H9 (cell line): ENCODE results near the gene GPR161. TPM values are rescaled to one million over a fixed set of nuclear protein-coding genes. Genes with fewer than 3 reads are reported as not detected.

Experiments used
- DNase-seq: peaks from one replicate; pipeline ENCODE4 v3.0.0-alpha.2; 2017
- H2AFZ ChIP-seq: one replicate; pipeline ENCODE4 v1.6.1; 2013; ENCODE audit warnings: mild to moderate bottlenecking, low read length, control low read depth, moderate library complexity
- H2AK5ac ChIP-seq: 2 replicates; pipeline ENCODE4 v1.6.1; 2013; ENCODE audit warnings: low read length, control low read depth, mixed read lengths; ENCODE audit not compliant: insufficient read length
- H2BK120ac ChIP-seq: one replicate; pipeline ENCODE4 v1.6.1; 2013; ENCODE audit warnings: low read depth, mild to moderate bottlenecking, low read length, control low read depth, inconsistent platforms; ENCODE audit not compliant: poor library complexity, severe bottlenecking
- H2BK12ac ChIP-seq: 2 replicates; pipeline ENCODE4 v1.6.1; 2013; ENCODE audit warnings: low read length, control low read depth, mixed read lengths, low read depth; ENCODE audit not compliant: insufficient read length
- H2BK15ac ChIP-seq: 2 replicates; pipeline ENCODE4 v1.6.1; 2013; ENCODE audit warnings: low read depth, low read length, control low read depth
- H2BK20ac ChIP-seq: one replicate; pipeline ENCODE4 v1.6.1; 2013; ENCODE audit warnings: low read depth, mild to moderate bottlenecking, low read length, control low read depth, inconsistent platforms; ENCODE audit not compliant: poor library complexity, severe bottlenecking
- H2BK5ac ChIP-seq: 2 replicates; pipeline ENCODE4 v1.6.1; 2013; ENCODE audit warnings: low read length, control low read depth, mixed read lengths; ENCODE audit not compliant: insufficient read length
- H3K14ac ChIP-seq: 2 replicates; pipeline ENCODE4 v1.6.1; 2013; ENCODE audit warnings: low read length, control low read depth; ENCODE audit not compliant: insufficient read depth
- H3K18ac ChIP-seq: 2 replicates; pipeline ENCODE4 v1.6.1; 2013; ENCODE audit warnings: low read depth, mild to moderate bottlenecking, mixed read lengths, low read length, control low read depth; ENCODE audit not compliant: insufficient read length
- H3K23ac ChIP-seq: 2 replicates; pipeline ENCODE4 v1.6.1; 2013; ENCODE audit warnings: low read length, control low read depth, mixed read lengths, low read depth; ENCODE audit not compliant: insufficient read length
- H3K23me2 ChIP-seq: 2 replicates; pipeline ENCODE4 v1.6.1; 2013; ENCODE audit warnings: low read depth, mild to moderate bottlenecking, mixed read lengths, low read length, control low read depth; ENCODE audit not compliant: insufficient read length, poor library complexity, severe bottlenecking
- H3K27ac ChIP-seq: 2 replicates; pipeline ENCODE4 v1.5.1; 2013; ENCODE audit warnings: low read length, control low read depth, mixed read lengths, low read depth; ENCODE audit not compliant: insufficient read length
- H3K27me3 ChIP-seq: 2 replicates; pipeline ENCODE4 v1.6.1; 2013; ENCODE audit warnings: low read length, control low read depth, inconsistent platforms; ENCODE audit not compliant: insufficient read depth
- H3K4ac ChIP-seq: 2 replicates; pipeline ENCODE4 v1.6.1; 2013; ENCODE audit warnings: low read depth, mild to moderate bottlenecking, control low read depth, inconsistent platforms, low read length, moderate library complexity
- H3K4me1 ChIP-seq: 2 replicates; pipeline ENCODE4 v1.6.1; 2013; ENCODE audit warnings: low read length, control low read depth, inconsistent platforms; ENCODE audit not compliant: insufficient read depth
- H3K4me2 ChIP-seq: 2 replicates; pipeline ENCODE4 v1.6.1; 2013; ENCODE audit warnings: low read length, control low read depth, mixed read lengths; ENCODE audit not compliant: insufficient read length, insufficient read depth
- H3K56ac ChIP-seq: 2 replicates; pipeline ENCODE4 v1.6.1; 2013; ENCODE audit warnings: low read depth, mild to moderate bottlenecking, mixed read lengths, low read length, control low read depth; ENCODE audit not compliant: insufficient read length
- H3K79me1 ChIP-seq: 2 replicates; pipeline ENCODE4 v1.6.1; 2013; ENCODE audit warnings: low read depth, mild to moderate bottlenecking, moderate library complexity, low read length, control low read depth, inconsistent platforms; ENCODE audit not compliant: insufficient read depth, poor library complexity, severe bottlenecking
- H3K79me2 ChIP-seq: 2 replicates; pipeline ENCODE4 v1.6.1; 2013; ENCODE audit warnings: low read length, control low read depth, inconsistent platforms; ENCODE audit not compliant: insufficient read depth
- H3K9ac ChIP-seq: 2 replicates; pipeline ENCODE4 v1.6.1; 2013; ENCODE audit warnings: low read length, control low read depth, mixed read lengths; ENCODE audit not compliant: insufficient read length; ENCODE audit errors: extremely low read depth
- H3K9me3 ChIP-seq: one replicate; pipeline ENCODE4 v1.6.1; 2013; ENCODE audit warnings: low read depth, low read length, inconsistent platforms; ENCODE audit not compliant: control insufficient read depth
- H3T11ph ChIP-seq: one replicate; pipeline ENCODE4 v1.6.1; 2013; ENCODE audit warnings: mild to moderate bottlenecking, low read length, control low read depth, inconsistent platforms
- H4K20me1 ChIP-seq: one replicate; pipeline ENCODE4 v1.6.1; 2013; ENCODE audit not compliant: control insufficient read depth, insufficient read length, insufficient read depth
- H4K5ac ChIP-seq: 2 replicates; pipeline ENCODE4 v1.6.1; 2013; ENCODE audit warnings: low read depth, mild to moderate bottlenecking, mixed read lengths, low read length, control low read depth; ENCODE audit not compliant: insufficient read length
- H4K8ac ChIP-seq: replicated peaks from 2 replicates; pipeline ENCODE4 v1.6.1; 2013; ENCODE audit warnings: low read length, control low read depth, mixed read lengths, low read depth; ENCODE audit not compliant: insufficient read length
- H4K91ac ChIP-seq: 2 replicates; pipeline ENCODE4 v1.6.1; 2013; ENCODE audit warnings: low read depth, mild to moderate bottlenecking, moderate library complexity, mixed read lengths, low read length, control low read depth; ENCODE audit not compliant: insufficient read length
- H3K27ac Mint-ChIP-seq, 3 experiments: 2 replicates in 2 of 3; 3 replicates in 1 of 3; pipeline ENCODE4 v1.8.0; 2020 to 2021; ENCODE audit warnings: mixed read lengths in 3 of 3, mild to moderate bottlenecking in 1 of 3, moderate library complexity in 1 of 3
- H3K27me3 Mint-ChIP-seq: 2 replicates; pipeline ENCODE4 v1.8.0; 2021; ENCODE audit warnings: low read depth, mild to moderate bottlenecking, moderate library complexity, mixed read lengths
- H3K36me3 Mint-ChIP-seq, 3 experiments: 2 replicates in 2 of 3; 3 replicates in 1 of 3; pipeline ENCODE4 v1.8.0; 2020 to 2021; ENCODE audit warnings: low read depth in 3 of 3, mixed read lengths in 3 of 3; ENCODE audit not compliant: insufficient read depth in 1 of 3
- H3K4me1 Mint-ChIP-seq, 2 experiments: 2 replicates each; pipeline ENCODE4 v1.8.0; 2020; ENCODE audit warnings: mixed read lengths in 2 of 2
- H3K4me3 Mint-ChIP-seq, 2 experiments: 2 replicates in 1 of 2; 3 replicates in 1 of 2; pipeline ENCODE4 v1.8.0; 2020 to 2021; ENCODE audit warnings: mild to moderate bottlenecking in 2 of 2, mixed read lengths in 2 of 2, moderate library complexity in 1 of 2
- H3K9me3 Mint-ChIP-seq, 2 experiments: 2 replicates in 1 of 2; 3 replicates in 1 of 2; pipeline ENCODE4 v1.8.0; 2020; ENCODE audit warnings: mild to moderate bottlenecking in 2 of 2, mixed read lengths in 2 of 2, moderate library complexity in 1 of 2
- WGBS: extraction: QIAGEN DNeasy Blood & Tissue Kit; methylation state at CpG from one replicate; pipeline ENCODE4 v1.1.7; 2013; ENCODE audit warnings: missing lambda C conversion rate, low lambda C conversion rate, mixed read lengths; ENCODE audit not compliant: insufficient read length; ENCODE audit errors: extremely low coverage; 5-methylcytosine and 5-hydroxymethylcytosine counted together
- total RNA-seq: library from RNA; stranded (reverse); gene quantifications from 2 replicates; pipeline ENCODE4 v1.2.1, GENCODE V29; 2021
- TF ChIP-seq, protein P1 (sequence below): fragments of 200-600 bp; sonication (generic); conservative IDR thresholded peaks from 3 replicates; pipeline ENCODE4 v1.8.0; 2021; ENCODE audit warnings: antibody characterized with exemption, mild to moderate bottlenecking

The GPR161 gene
- total RNA-seq, 1 experiment from 2014 or later: 10.6 TPM

DNA sequence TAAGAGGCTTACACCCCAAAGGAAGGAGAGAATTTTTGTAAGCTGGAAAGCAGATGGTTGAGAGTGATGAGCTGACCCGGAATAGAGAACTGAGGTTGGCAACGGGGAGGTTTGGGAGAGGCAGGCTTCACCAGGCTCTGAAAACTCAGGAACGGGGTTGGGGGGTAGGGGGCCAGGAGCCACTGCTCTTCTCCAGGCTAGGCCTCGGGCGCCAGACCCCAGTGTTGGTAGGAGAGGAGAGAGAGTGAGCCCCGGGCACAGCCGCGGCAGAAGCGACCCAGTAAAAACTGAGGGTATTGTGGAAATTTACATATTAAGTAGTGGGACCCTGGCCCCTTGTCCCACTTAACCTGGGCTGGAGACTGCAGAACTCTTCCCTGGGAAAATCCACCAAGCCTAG lies 45.7 kb downstream of the GPR161 start:
- H3K4me1 Mint-ChIP-seq: peaks cover 2 to 6% of the 10 kb centered on the region in 2 experiments; a peak in 1 of 4 replicates
- H3K27ac Mint-ChIP-seq: peak overlapping the region in 2 of 3 experiments; percentile 16 to 85; a peak in 1 of 7 replicates
- peaks cover 2 to 12% (median 5%) of the 10 kb centered on the region in 3 experiments; a peak in 6 of 7 replicates for H3K36me3 Mint-ChIP-seq
- H4K20me1 ChIP-seq: no peaks in the 10 kb centered on the region
- no peak overlapping the region for H3K14ac ChIP-seq
- H3K4me3 Mint-ChIP-seq: no peak overlapping the region
- WGBS: no CpG with 5 or more reads among the region's 9 CpGs
- H4K8ac ChIP-seq: no peak overlapping the region
- H3K4me1 ChIP-seq: no peaks in the 10 kb centered on the region
- no peaks in the 10 kb centered on the region for H3K79me2 ChIP-seq
- no peak overlapping the region for H3K18ac ChIP-seq
- no peak overlapping the region for H2BK120ac ChIP-seq
- no peak overlapping the region for H4K5ac ChIP-seq
- no peak overlapping the region for H3K9ac ChIP-seq
- H2BK20ac ChIP-seq: no peak overlapping the region
- H3K9me3 Mint-ChIP-seq: no peaks in the 10 kb centered on the region
- H2AFZ ChIP-seq: no peak overlapping the region
- H3K23ac ChIP-seq: no peak overlapping the region
- no peak overlapping the region for H4K91ac ChIP-seq
- H3K23me2 ChIP-seq: no peaks in the 10 kb centered on the region
- H3K4me2 ChIP-seq: no peak overlapping the region
- H2AK5ac ChIP-seq: no peak overlapping the region
- H3K79me1 ChIP-seq: no peaks in the 10 kb centered on the region
- DNase-seq: no peak
- no peaks in the 10 kb centered on the region for H3K27me3 Mint-ChIP-seq
- H2BK12ac ChIP-seq: no peak overlapping the region
- no peak overlapping the region for H3K27ac ChIP-seq
- no peaks in the 10 kb centered on the region for H3K9me3 ChIP-seq
- H3K56ac ChIP-seq: no peak overlapping the region
- TF ChIP-seq, protein P1, sequence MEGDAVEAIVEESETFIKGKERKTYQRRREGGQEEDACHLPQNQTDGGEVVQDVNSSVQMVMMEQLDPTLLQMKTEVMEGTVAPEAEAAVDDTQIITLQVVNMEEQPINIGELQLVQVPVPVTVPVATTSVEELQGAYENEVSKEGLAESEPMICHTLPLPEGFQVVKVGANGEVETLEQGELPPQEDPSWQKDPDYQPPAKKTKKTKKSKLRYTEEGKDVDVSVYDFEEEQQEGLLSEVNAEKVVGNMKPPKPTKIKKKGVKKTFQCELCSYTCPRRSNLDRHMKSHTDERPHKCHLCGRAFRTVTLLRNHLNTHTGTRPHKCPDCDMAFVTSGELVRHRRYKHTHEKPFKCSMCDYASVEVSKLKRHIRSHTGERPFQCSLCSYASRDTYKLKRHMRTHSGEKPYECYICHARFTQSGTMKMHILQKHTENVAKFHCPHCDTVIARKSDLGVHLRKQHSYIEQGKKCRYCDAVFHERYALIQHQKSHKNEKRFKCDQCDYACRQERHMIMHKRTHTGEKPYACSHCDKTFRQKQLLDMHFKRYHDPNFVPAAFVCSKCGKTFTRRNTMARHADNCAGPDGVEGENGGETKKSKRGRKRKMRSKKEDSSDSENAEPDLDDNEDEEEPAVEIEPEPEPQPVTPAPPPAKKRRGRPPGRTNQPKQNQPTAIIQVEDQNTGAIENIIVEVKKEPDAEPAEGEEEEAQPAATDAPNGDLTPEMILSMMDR: no peak
- no peaks in the 10 kb centered on the region for H3K27me3 ChIP-seq
- no peak overlapping the region for H2BK15ac ChIP-seq
- no peak overlapping the region for H3T11ph ChIP-seq
- no peak overlapping the region for H3K4ac ChIP-seq
- no peak overlapping the region for H2BK5ac ChIP-seq
